Dedifferentiated amniotic fluid mesenchymal stem cell (primary cell): ENCODE results near the gene ZFAND2A.
"Not testable (repeated sequence)": the region's sequence is repeated elsewhere in the genome, so short reads cannot be mapped to it uniquely, and the experiment has no call there.

Source experiments
- DNase-seq: peaks from one replicate; pipeline ENCODE4 v3.0.0-alpha.2; 2016; ENCODE audit errors: extremely low spot score

Gene ZFAND2A

GRCh38 chr7:1124164-1124563 is 35.8 kb downstream of the ZFAND2A start:
- no peak for DNase-seq

DNA sequence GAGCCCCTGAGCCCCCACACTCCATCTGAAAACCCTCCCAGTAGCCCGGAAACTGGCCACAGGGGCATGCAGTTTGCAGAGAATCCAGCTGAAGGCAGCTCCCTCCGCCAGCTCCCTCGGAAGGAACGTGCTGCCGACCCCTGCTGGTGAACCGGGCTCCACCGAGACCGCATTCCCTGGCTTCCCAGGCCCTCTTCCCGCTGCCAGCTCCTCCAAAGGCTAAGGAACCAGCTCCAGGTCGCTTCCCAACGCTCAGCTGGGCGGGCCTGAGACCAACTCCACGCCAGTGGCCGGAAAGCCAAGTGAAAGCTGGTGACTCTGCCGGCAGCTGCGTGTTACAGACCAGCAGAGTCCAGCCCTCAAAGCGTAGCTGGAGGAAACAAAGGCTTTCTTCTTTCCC is 36.3 kb downstream of the ZFAND2A start:
- DNase-seq, result no peak

GRCh38 chr7:1122832-1123501 is 37.0 kb downstream of the ZFAND2A start:
- DNase-seq, result no peak

DNA sequence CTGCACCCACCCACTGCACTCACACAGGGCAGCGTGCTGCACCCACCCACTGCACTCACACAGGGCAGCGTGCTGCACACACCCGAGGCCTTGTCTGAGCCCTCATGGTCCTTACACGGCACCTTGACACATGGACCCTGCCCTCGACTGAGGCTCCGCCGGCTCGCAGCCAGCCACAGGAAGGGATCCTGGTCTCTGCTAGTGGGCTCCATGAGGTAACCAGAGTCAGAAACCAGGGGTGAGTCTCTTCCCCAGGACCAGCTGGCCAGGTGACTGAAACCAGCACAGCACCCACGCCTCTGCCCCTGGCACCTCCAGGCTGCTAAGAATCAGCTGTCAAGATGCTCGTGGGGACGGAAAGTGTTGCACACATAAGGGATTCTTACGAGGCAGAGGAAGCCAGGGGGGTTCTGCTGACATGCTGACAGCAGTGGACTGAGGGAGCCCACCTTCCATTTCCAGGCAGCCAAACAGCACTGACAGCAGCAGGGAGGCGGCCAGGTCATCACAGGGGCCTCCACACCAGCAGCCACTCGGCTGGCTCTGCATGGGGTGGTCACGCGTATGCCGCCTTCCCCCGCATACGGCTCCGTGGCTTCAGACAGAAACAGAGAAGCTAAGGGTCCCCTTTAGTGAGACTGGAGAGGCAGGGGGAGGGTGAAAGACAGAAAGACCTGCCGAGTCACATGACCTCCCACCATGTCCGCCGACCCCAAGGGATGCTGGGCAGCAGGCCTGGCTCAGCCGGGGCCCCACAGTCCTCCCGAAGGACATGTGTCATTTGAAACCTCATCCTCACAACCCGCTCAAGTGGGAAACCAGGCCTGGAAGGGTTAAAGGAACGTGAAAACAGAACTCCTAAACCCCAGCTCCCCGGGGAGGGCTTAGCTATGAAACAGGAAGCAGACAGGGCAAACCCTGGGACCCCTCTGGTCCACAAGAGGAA is 37.8 kb downstream of the ZFAND2A start:
- no peak for DNase-seq

GRCh38 chr7:1121476-1121875 is 38.5 kb downstream of the ZFAND2A start:
- DNase-seq, result no peak

GRCh38 chr7:1120791-1121190 is 39.2 kb downstream of the ZFAND2A start:
- DNase-seq, result no peak

DNA sequence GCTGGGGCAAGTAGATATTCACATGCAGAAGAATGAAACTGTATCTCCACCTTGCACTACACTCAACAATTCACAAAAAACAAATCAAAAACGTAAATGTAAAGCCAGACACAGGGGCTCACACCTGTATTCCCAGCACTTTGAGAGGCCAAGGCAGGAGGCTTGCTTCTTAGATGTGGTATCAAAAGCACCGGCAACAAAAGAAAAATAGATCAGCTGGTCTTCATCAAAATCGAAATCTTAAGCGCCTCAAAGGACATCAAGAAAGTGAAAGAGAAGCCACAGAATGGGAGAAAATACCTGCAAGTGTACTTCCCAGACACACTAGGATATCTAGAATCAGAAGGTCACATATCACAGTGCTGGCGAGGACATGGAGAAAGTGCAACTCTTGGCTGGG is 40.8 kb downstream of the ZFAND2A start:
- no peak for DNase-seq

GRCh38 chr7:1117321-1117928 is 42.6 kb downstream of the ZFAND2A start:
- no peak for DNase-seq

GRCh38 chr7:1116383-1117008 is 43.5 kb downstream of the ZFAND2A start:
- DNase-seq, result not testable (repeated sequence)

DNA sequence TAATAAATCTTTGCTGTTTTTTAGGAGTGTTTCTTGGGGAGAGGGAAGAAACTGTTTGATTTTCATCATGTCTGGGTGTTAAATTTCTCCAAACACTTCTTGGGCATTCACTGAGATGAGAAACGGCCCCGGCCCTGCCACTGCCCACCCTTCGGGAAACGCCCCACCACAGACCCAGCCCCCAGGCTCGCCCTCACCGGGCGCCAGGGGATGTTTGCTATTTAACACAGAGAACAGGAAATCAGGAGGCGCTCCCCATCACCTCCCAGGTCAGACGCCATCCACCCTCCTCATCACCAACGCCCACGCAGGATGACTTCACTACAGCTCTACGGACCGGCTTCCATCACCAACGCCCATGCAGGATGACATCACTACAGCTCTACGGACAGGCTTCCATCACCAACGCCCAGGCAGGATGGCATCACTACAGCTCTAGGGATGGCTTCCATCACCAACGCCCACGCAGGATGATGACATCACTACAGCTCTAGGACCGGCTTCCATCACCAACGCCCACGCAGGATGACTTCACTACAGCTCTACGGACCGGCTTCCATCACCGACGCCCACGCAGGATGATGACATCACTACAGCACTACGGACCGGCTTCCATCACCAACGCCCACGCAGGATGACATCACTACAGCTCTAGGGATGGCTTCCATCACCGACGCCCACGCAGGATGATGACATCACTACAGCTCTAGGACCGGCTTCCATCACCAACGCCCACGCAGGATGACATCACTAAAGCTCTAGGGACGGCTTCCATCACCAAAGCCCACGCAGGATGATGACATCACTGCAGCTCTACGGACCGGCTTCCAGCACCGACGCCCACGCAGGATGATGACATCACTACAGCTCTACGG is 44.6 kb downstream of the ZFAND2A start:
- not testable (repeated sequence) for DNase-seq

GRCh38 chr7:1114505-1114904 is 45.5 kb downstream of the ZFAND2A start:
- DNase-seq, result no peak

GRCh38 chr7:1114088-1114487 is 45.9 kb downstream of the ZFAND2A start:
- no peak for DNase-seq

DNA sequence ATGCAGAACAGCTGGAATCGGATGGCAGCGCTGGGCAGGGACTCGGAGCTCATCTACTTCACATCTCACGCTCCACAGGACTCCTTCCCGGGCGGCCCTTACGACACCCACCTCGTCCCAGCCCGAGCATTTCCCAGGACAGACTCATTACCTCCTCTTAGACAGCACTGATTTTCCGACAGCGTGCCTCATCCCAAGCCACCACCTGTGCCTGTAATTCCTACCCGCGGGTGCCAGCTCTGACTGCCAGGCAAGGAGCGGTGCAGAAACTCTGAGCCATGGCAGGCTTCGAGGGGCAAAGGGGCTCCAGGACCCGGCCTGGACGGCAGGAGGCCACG is 46.5 kb downstream of the ZFAND2A start:
- no peak for DNase-seq

DNA sequence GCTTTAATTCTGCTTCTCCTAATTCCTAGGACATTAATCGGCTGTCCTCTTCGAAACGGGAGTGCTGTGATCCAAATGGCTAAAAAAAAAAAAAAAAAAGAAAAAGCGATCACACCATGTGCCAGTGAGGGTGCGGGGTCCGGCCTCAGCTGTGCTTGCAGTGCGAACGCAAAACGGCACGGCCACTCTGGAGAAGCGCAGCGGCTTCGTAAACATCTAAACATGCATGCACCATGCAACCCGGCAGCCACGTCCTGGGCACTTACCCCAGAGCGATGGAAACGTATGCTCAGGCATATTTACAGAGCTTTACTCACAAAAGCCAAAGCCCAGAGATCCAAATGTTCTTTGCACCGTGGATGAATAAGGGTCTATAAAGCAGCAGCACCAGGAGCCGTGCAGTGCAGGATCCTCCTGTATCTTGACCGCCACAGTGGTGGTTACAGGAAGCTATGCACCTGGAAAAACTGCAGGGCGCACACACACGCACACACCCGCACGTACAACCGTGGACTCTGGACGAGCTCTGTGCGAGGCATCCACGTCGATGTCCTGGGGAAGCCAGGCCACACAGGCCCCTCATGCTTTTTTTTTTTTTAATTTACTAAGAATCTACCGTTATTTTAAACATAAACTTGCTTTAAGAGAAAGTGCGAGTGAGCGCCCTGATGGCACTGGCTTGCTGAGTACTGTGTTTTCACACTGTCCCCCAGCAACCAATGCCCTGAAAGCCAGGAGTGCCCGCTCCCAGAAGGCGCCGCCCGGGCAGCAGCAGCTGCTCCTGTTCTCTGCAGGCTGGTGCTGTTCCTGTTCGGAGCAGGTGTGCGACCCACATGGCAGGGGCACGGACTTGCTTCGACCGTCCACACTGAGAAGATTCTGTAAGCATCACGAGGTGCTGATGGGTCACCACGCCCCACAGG is 47.1 kb downstream of the ZFAND2A start:
- no peak for DNase-seq

DNA sequence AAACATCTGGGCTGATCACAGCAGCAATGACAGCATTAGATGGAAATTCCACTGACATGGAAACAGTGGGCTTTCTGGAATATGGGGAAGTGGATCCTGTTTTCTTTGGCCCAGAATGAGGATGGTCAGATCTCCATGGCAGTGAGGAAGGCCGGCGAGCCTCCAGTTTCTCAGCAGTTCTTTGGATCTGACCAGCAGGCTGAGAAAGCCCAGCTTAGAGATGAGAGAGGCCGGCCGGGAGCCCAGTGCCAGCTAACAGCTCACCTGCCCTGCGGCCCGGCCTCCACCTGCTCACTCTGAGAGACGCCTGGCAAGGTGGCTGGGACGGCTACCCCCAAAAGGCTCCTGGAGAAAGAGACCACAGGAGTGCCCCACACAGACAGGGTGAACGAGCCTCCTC is 47.9 kb downstream of the ZFAND2A start:
- DNase-seq, result no peak

- DNase-seq, result no peak
Measured at GRCh38 chr7:1111156-1111555, 48.8 kb downstream of the ZFAND2A start.

DNA sequence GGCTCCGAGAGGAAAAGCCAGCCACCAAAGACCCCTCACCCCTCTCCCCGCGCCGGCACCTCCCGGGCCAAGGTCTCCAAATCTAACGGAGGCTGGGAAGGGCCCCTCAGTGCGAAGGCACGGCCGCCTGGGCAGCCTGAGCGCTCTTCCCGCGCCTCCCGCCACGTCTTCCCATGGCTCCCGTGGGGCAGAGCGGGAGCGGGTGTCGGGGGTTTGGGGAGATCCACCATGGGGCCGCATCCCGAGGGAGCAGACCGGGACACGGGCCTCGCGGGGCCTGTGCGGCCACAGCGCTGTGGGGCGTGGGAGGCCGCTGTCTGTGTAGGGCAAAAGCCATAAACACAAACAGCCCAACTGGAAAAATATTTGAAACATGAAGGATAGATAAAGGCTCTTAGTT is 49.6 kb downstream of the ZFAND2A start:
- no peak for DNase-seq

DNA sequence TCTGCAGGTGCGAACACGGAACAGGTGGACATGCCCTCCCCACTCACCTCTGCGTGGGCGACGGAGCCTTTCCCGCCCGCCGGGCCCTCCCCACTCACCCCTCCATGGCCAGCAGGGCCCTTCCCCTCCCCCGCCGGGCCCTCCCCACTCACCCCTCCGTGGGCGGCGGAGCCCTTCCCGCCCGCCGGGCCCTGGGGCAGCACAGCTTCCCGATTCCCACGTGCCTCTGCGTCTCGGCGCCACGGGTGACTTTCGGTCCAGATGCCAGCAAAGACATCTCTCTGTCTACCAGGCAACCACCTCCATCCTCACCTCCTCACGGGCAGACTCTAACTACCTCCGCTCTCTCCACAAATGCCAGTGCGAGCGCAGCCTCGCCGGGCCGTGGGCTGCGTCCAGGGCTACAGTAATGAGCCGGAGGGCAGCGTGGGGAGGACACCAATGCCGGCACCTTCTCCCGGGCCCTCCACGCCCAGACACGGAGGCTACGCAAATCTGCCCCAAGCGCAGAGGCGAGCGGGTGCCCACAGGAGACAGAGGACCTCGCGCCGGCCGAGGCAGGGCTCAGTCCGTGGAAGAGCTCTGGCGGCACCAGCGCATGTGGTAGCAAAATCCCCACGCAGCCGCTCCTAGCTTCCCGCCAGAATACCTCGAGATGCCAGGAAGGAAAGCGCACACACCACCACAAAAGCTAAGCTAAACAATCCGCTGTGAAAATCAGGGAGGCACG is 50.2 kb downstream of the ZFAND2A start:
- DNase-seq, result no peak

GRCh38 chr7:1108264-1108920 is 51.6 kb downstream of the ZFAND2A start:
- DNase-seq, result no peak
